Stimulated activated CD4-positive, alpha-beta T cell treated with anti-CD3 and anti-CD28 coated beads, Interleukin-12 subunit alpha, Interleukin-12 subunit beta, amount 100 ng/mL, for 48 hours (primary cell): ENCODE measurements around the gene SLC26A1.
"Not testable (repeated sequence)": the region's sequence is repeated elsewhere in the genome, so short reads cannot be mapped to it uniquely, and the experiment has no call there.

Experiments used
- DNase-seq, 3 donors: peaks; one replicate each; pipeline ENCODE4 v3.0.0-alpha.2; 2020; ENCODE audit warnings: low read depth in 2 of 3, low spot score in 1 of 3

Gene SLC26A1

GRCh38 chr4:985123-985830 is 7.9 kb downstream of the SLC26A1 start:
- DNase-seq, result peak; percentile 52 to 72 (median 58)

- DNase-seq, result no peak
Measured at GRCh38 chr4:984336-985054, 8.7 kb downstream of the SLC26A1 start.

GRCh38 chr4:982814-983213 is 10.4 kb downstream of the SLC26A1 start:
- no peak for DNase-seq

GRCh38 chr4:982291-982690 is 10.9 kb downstream of the SLC26A1 start:
- no peak for DNase-seq

- no peak for DNase-seq
Measured at GRCh38 chr4:978957-979701, 14.1 kb downstream of the SLC26A1 start.

- DNase-seq, result not testable (repeated sequence)
Measured at GRCh38 chr4:976016-976415, 17.2 kb downstream of the SLC26A1 start.

GRCh38 chr4:974668-975067 is 18.5 kb downstream of the SLC26A1 start:
- DNase-seq, result no peak

GRCh38 chr4:973431-974397 is 19.5 kb downstream of the SLC26A1 start, which contains the start of gene DGKQ:
DGKQ (minus strand) TSS chr4:973569; CDS start chr4:973482, 87 bp downstream.
- DNase-seq, result peak; percentile 79 to 82 (median 79)

- peak in 1 of 3 donors; percentile 30 for DNase-seq
Measured at GRCh38 chr4:972651-973424, 20.4 kb downstream of the SLC26A1 start.

- DNase-seq, result no peak
Measured at GRCh38 chr4:971666-972500, 21.3 kb downstream of the SLC26A1 start.

GRCh38 chr4:970854-971520 is 22.2 kb downstream of the SLC26A1 start:
- no peak for DNase-seq

GRCh38 chr4:970046-970745 is 23.0 kb downstream of the SLC26A1 start:
- no peak for DNase-seq

- no peak for DNase-seq
Measured at GRCh38 chr4:968621-969394, 24.4 kb downstream of the SLC26A1 start.

GRCh38 chr4:968221-968620 is 25.0 kb downstream of the SLC26A1 start:
- no peak for DNase-seq

- no peak for DNase-seq
Measured at GRCh38 chr4:967113-968104, 25.8 kb downstream of the SLC26A1 start.
